GM18867 (cell line): Measurements from ENCODE around the gene LEMD2.

Experiments
- ATAC-seq: cut with Tn5 transposase; IDR thresholded peaks from one replicate; pipeline ENCODE4 v1.9.1; 2021; ENCODE audit warnings: mild to moderate bottlenecking, moderate library complexity; ENCODE audit not compliant: unreplicated experiment

Gene LEMD2

GRCh38 chr6:33724102-33725023 lies 64.6 kb downstream of the LEMD2 start:
- ATAC-seq, result no peak

GRCh38 chr6:33723371-33724085 lies 65.4 kb downstream of the LEMD2 start:
- ATAC-seq, result no peak

- no peak for ATAC-seq
Observed at GRCh38 chr6:33722103-33722623, 66.8 kb downstream of the LEMD2 start.

GRCh38 chr6:33721508-33721907 lies 67.4 kb downstream of the LEMD2 start:
- no peak for ATAC-seq
